Iris pigment epithelial cell (primary cell): Measurements from ENCODE around the gene ORAI1.
"Not testable (repeated sequence)": the region's sequence is repeated elsewhere in the genome, so short reads cannot be mapped to it uniquely, and the experiment has no call there.

ENCODE experiments used
- DNase-seq: peaks from one replicate; pipeline ENCODE4 v3.0.0-alpha.2; 2011; ENCODE audit warnings: low read depth

ORAI1 gene

DNA sequence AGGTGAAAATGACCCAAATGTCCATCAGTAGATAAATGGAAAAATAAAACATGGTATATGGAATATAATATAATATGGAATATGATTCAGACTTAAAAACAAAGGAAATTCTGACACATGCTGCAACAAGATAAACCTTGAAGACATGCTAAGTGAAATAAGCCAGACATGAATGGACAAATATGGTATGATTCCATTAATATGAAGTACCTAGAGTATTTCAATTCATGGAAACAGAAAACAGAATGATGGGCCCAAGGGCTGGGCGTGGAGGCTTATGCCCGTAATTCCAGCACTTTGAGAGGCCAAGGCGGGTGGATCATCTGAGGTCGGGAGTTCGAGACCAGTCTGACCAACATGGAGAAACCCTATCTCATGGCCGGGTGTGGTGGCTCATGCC lies 22.7 kb upstream of the ORAI1 start:
- no peak for DNase-seq

DNA sequence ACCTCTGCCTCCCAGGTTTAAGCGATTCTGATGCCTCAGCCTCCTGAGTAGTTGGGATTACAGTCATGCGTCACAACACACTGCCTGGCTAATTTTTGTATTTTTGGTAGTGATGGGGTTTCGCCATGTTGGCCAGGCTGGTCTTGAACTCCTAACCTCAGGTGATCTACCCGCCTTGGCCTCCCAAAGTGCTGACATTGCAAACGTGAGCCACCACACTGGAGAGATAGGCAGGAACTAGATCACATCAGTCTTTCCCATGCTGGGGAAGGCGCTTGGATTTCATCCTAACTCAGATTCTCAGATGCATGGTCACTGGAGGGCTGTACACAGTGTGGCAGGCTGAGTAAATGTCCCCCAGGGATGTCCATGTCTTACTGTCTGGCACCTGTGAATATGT lies 18.0 kb upstream of the ORAI1 start:
- no peak for DNase-seq

DNA sequence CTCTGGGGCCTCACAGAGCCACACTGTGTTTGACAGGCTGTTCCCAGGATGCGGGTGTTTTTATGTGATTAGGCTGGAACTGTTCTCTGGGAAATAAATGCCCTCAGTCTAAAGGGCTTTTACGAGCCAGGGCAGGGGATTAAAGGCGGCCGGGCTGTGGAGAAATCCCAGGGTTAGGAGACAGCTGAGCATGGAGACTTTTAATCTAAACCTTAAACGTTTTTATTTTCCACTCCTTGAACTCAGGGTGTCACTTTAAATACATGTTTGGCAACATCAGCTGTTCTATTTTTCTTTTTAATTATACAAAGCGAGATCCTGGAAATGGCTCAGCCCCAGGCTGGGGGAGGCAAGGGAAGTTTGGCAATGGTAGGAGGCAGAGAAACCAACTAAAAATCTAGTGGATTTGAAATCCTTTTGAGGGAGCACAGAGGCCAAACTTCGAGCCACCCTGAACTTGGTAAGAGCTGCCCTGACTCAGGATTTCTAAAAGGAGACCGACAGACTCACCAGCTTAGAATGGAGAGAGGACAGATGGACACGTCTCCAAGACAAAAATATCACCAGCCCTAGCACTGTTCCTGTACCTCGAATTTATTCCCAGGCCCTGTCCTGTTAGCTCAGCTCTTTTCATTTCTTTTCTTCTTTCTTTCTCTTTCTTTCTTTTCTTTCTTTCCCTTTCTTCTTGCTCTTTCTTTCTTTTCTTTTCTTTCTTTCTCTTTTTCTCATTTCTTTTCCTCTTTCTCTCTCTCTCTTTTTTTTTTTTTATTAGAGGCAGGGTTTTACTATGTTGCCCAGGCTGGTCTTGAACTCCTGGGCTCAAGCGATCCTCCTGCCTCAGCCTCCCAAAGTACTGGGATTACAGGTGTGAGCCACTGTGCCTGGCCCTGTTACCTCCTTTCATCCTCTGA lies 15.8 kb upstream of the ORAI1 start:
- DNase-seq: peak; percentile 35

DNA sequence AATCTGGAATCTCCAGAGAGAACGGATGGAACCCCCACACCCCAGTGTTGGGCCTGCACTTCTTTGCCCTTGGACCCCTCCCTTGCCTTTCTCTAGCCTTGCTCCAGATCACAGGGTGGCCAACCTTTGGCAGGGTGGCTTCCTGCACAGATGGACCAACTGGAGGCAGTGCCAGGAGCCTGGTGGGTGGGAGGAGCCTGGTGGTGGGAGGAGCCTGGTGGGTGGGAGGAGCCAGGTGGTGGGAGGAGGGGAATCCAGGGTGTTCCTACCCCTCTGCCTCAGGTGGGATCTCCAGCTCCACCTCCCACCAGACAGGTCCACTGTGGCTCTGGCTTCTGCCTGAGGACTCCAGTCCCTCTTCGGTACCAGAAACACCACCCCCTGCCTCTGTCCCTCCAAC lies 15.0 kb upstream of the ORAI1 start:
- no peak for DNase-seq

DNA sequence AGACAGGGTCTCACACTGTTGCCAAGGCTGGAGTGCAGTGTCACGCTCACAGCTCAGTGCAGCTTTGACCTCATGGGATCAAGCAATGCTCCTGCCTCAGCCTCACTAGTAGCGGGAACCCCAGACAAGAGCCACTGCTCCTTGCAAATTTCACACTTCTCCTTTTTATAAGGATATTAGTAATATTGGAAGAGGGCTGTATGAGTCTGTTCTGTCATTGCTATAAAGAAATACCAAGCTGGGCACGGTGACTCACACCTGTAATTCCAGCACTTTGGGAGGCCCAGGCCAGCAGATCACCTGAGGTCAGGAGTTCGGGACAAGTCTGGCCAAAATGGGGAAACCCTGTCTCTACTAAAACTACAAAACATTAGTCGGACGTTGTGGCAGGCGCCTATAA lies 12.9 kb upstream of the ORAI1 start:
- DNase-seq: no peak

DNA sequence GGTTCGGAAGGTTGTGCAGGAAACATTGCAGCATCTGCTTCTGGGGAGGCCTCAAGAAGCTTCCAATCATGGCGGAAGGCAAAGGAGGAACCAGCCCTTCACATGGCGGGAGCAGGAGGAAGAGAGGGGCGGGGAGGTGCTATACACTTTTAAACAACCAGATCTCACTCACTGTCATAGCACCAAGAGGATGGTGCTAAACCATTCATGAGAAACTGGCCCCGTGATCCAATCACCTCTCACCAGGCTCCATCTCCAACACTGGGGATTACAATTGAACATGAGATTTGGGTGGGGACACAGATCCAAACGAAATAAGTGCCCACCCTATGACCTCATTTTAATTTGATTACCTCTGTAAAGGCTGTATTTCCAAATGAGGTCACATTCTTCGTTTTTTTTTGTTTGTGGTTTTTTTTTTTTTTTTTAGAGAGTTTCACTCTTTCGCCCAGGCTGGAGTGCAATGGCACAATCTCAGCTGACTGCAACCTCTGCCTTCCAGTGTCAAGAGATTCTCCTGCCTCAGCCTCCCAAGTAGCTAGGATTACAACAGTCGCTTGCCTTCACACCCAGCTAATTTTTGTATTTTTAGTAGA lies 11.4 kb upstream of the ORAI1 start:
- no peak for DNase-seq

DNA sequence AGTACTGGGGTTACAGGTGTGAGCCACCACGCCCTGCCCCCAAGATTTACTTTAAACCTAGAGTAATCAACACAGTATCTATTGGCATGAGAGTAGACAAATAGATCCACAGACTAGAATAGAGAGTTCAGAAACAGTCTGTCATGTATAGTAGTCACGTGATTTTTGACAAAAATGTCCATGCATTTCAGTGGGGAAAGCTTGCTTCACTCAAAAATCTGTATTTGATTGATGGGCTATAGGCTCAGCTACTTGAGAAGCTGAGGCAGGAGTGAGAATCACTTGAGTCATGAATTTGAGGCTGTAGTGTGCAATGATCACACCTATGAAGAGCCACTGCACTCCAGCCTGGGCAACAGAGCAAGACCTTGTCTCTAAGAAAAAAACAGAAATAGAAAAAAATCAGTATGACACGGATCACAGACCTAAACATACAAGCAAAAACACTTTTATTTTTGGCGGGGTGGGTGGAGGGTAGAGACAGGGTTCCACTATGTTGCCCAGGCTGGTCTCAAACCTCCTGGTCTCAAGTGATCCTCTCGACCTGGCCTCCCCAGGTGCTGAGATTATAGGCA lies 7.6 kb upstream of the ORAI1 start:
- DNase-seq: no peak

DNA sequence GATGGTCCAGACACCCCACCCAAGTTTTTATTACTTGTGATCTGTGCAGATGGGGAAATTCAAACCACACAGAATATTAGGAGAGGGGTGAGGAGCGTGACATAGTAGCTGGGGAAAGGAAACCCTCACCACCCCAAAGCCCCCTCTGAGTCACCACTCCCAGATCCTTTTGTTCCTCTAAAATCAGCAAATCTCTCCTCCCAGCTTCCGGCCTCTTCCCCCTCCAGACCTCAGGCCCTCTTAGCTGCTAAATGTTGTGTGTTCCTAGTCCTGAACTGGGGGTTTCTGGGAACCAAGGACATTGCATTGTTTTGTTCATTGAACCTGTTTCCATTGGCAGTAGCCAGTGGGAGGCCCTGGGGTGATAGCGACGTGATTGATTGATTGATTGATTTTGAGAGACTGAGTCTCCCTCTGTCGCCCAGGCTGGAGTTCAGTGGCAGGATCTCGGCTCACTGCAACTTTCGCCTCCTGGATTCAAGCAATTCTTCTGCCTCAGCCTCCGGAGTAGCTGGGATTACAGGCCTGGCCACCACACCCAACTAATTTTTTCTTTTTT lies 5.9 kb upstream of the ORAI1 start:
- no peak for DNase-seq

DNA sequence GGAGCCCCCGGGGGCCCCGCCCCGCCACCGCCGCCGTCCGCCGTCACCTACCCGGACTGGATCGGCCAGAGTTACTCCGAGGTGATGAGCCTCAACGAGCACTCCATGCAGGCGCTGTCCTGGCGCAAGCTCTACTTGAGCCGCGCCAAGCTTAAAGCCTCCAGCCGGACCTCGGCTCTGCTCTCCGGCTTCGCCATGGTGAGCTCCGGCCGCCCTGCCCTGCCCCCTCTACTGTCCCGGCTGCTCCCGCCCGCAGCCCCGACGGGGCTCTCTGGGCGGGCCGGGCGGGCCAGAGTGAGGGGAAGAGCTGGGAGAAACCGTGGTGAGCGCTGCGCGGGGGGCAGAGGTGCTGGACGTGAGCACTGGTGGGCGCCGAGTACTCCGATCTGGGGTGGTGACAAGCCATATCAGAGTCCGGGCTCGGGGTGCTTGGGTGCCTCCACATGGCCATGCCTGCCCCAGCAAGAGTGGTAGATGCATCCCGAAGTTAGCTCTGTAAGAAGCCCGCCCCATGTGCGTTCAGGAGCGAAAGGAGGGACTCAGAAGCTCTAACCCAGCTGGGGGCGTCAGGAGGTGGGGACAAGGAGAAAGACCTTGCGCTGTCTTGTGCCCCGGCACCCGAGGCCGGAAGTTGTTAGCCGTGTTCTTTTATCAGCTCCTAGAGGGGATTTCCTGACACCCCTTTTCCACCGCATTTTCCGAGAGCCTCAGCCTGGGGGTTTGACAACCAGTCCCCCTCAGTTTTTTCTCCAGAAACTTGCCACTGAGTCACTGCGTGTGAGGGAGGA lies 717 bp downstream of the ORAI1 start:
- DNase-seq: peak; percentile 73

DNA sequence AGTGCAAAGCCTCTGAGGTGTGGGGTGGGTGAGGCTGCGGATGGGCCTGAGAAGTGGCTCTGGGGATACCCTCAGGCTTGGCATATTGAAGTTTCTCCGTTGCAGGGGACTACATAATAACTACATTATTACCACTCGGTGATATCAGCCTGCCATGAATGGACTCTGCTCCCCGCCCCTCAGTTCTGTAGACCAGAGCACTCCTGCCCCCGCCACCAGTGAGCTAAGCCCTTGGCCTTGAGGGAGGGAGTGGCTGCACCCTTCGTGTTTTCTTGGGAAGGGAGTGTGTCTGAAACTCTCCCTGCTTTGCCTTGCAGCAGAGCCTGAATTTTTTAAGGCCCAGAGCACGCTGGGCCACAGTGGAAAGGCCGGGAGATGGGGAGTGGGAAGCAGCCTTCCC lies 1.7 kb downstream of the ORAI1 start:
- DNase-seq: no peak

DNA sequence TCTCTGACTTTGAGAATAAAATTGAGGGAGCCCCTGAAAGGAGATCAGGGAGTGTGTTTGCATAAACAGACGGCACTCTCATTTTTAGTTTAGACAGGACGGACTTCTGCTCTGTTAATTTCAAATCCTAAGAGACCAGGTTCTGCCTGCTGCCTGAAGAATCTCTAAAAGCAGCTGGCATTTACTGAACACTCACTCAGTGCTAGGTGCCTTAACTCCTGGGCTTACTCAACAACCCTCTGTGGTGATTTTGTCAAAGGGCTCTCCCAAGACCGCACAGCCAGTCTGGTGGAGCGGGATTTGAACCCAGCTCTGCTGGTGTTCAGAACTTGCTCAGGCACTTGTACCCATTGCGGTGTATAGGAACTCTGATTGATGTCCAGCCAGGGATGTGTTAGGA lies 2.2 kb downstream of the ORAI1 start:
- no peak for DNase-seq

DNA sequence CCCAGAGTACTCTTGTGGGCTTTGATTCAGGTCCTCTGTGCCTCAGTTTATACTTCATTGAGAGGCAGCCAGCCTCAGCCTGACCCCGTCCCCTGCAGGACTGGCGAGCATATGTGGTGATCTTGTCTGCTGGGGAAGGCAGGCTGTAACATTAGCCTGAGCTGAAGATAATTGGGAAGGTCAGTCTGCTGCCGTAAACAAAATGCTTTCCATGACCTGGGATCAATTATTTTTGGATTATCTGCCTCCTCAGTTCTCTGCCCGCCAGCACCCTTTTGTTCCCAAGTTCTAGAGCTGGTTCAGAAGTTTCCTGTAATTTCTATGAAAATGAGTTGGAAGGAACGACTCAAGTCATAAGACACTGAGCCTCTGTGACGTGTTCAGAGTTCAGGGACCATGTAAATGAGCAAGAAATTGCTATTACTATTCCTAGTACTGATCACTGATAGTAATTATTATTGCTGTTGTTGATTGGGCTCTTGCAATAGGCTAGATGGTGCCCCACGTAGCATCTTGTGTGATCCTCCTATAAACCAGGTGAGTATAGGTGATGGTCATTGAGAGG lies 4.5 kb downstream of the ORAI1 start:
- no peak for DNase-seq

DNA sequence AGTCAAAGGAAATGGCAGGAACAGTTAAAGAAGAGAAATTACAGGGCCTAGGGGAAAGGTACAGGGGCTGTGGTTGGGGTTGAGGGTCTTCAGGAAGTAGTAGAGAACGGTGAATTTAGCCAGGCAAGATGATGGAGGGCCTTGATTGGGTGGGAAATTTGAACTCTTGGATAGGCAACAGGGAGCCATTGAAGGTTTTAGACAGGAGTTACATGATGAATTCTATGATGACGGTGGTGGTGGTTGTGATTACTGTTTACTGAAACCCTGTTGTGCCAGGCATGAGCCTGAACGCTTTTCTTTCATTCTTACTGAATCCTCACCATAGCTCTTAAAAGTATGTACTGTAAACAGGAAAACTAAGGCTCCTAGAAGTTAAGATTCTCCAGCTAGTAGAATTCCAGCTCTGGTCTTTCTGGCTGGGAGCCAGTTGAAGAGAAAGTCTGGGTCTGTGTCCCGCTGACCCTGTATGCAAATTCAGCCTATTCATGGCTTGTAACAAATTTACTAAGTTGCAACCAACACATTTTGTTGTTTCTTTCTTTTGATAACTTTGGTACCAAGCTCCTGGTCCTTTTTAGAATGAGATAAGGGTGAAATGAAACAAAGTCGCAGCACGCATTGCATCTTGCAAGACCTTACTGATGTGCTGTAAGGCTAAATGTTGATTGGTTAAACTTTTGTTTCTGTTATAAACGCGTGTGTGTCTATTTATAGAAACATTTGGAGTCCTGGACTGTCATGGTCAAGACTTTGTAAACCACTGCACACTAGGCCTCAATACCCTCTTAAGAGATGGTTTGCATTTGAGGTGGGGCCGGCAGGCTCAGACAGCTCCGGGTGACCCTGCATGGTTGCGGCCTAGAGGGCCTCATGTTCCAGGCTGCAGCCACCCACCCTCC lies 6.0 kb downstream of the ORAI1 start:
- no peak for DNase-seq

DNA sequence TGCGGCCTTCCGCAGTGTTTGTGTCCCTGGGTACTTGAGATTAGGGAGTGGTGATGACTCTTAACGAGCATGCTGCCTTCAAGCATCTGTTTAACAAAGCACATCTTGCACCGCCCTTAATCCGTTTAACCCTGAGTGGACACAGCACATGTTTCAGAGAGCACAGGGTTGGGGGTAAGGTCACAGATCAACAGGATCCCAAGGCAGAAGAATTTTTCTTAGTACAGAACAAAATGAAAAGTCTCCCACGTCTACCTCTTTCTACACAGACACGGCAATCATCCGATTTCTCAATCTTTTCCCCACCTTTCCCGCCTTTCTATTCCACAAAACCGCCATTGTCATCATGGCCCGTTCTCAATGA lies 7.5 kb downstream of the ORAI1 start:
- DNase-seq: not testable (repeated sequence)

DNA sequence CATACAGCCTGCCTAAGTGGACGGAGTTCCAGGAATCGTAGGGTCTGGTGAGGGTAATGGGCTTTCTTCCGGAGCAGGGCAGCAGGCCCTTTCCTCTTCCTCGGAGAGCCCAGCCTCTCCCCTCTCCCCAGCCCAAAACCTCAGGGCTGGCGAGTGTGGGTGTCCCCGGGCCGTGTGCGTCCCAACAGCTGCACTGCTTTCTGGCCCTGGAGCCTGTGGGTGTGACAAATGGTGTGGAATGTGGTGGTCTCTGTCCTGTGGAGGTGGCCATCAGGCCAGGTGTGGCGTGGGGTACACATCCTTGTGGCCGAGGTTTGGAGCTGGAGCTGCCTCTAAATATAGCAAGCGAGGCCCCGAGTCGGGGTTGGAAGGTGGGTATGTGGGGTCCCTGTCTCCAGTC lies 8.5 kb downstream of the ORAI1 start:
- DNase-seq: no peak

DNA sequence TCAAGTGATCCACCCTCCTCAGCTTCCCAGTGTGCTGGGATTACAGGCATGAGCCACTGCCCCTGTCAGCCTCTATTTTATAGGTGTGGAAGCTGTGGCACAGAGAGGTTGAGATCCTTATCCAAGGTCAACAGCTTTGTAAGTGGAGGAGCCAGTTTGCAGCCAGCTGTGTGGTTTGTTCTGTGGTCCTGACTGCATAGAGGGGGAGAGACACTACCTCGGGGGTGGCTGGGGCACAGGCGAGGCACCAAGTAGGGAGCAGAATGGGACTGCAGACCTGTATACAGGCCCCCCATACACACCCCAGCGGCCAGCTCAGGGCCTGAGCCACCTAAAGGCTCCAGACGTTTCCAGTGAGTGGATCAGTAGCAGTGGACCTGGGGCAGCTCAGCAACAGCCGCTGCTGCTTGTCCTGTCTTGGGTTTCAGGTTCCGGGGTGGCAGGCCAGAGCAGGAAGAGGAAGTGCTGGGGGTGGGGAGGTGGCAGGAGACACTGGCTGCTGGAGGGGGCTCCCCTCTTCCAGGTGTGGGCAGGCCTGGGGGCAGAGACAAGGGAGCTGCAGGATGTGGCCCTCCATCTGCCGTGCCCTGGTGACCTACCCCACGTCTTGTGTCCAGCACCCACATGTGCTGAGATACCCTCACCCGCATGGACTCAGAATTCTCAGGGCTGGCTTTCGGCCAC lies 11.0 kb downstream of the ORAI1 start:
- DNase-seq: no peak

DNA sequence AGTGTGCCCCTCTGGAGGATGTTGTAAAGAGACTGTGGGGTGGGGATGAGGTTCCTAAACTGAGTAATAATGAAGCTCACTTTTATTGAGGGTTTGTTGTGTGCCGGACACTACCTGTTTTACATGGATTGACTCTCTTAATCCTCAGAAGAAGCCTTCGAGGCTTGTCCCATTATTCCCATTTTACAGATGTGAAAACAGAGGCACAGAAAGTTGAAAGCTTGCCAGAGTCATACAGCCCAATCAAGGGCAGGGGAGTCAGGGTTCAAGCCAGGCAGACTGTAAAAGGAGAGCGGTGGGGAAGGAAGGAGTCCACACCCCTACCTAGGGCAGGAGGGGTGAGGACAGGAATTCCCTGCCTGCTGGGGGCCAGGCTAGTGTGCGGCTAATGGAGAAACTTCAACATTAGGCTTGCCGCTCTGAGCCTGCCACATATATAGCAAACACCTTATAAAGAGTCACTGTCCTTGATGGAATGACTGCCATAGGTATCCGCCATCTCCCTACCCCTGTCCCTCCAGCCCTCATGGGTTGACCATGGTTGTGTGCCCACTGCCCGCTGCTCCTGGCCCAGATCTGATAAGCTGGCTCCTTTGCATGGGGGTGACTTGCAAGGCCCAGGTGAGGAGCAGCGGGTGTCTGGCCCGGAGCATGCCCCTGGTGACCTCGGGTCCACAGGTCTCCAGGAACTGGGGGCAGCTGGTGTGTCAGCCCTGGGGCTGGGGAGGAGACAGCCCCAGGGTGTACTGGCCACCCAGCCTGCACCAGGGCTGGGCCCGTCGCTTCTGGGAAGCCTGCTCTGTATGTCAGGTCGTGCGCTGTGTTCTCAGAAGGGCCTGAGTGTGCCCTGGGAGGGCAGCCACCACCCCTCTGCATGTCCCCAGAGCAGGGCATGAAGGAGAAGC lies 12.2 kb downstream of the ORAI1 start:
- DNase-seq: no peak

DNA sequence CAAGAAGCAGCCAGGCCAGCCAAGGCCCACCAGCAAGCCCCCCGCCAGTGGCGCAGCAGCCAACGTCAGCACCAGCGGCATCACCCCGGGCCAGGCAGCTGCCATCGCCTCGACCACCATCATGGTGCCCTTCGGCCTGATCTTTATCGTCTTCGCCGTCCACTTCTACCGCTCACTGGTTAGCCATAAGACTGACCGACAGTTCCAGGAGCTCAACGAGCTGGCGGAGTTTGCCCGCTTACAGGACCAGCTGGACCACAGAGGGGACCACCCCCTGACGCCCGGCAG lies 15.0 kb downstream of the ORAI1 start:
- DNase-seq: no peak

DNA sequence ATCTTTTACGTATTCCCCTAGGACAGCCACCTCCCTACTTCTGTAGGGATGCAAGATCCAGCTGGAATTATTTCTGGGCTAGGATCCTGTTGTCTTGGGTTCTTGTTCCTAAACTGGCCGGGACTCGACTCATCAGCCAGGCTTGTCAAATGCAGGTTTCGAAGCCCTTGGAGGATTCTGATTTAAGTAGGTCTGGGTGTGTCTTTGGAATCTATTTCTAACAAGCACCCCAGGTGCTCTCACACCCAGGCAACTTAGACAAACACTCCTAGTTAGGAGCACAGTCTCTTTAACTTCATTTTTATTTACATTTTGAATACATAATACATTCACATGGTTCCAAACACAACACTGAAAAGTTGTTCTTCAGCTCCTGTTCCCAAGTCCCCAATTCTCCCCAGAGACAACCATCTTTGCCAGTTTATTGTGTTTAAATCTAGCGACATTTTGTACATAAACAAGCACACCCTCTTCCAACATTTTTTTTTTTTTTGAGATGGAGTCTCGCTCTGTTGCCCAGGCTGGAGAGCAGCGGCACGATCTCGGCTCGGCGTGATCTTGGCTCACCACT lies 22.2 kb downstream of the ORAI1 start:
- DNase-seq: no peak
